Measurements from ENCODE around the gene GSDMA.

- TF ChIP-seq, protein P1, sequence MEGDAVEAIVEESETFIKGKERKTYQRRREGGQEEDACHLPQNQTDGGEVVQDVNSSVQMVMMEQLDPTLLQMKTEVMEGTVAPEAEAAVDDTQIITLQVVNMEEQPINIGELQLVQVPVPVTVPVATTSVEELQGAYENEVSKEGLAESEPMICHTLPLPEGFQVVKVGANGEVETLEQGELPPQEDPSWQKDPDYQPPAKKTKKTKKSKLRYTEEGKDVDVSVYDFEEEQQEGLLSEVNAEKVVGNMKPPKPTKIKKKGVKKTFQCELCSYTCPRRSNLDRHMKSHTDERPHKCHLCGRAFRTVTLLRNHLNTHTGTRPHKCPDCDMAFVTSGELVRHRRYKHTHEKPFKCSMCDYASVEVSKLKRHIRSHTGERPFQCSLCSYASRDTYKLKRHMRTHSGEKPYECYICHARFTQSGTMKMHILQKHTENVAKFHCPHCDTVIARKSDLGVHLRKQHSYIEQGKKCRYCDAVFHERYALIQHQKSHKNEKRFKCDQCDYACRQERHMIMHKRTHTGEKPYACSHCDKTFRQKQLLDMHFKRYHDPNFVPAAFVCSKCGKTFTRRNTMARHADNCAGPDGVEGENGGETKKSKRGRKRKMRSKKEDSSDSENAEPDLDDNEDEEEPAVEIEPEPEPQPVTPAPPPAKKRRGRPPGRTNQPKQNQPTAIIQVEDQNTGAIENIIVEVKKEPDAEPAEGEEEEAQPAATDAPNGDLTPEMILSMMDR (IDR thresholded peaks at IDR 0.05), result no peak
- peak; percentile 19 to 79 for TF ChIP-seq POLR2AphosphoS5 (IDR thresholded peaks at IDR 0.05; ENCODE audit: insufficient read depth in 1 of 2, low read depth in 1 of 2)
Observed at GRCh38 chr17:40023590-40024292, 60.9 kb downstream of the GSDMA start.

All from vagina (tissue), 2 donors.